Ovary (tissue), 9 donors: ENCODE results near the gene KCNK2. TPM values are rescaled to one million over a fixed set of nuclear protein-coding genes. Genes with fewer than 3 reads are reported as not detected.

Experiments
- DNase-seq, 5 donors: peaks; one replicate each; pipeline ENCODE4 v3.0.0-alpha.2; 2019 to 2020
- H3K27ac ChIP-seq, 2 donors: fragments of 200-600 bp; one replicate each; pipeline versions ENCODE4 v1.5.1 to v1.8.0; 2019 to 2022
- H3K27me3 ChIP-seq: fragments of 200-600 bp; one replicate; pipeline ENCODE4 v1.8.0; 2022
- H3K36me3 ChIP-seq: fragments of 200-600 bp; sonication (generic); one replicate; pipeline ENCODE4 v1.5.1; 2019
- H3K4me1 ChIP-seq: one replicate; pipeline ENCODE4 v1.8.1; 2013; ENCODE audit warnings: mild to moderate bottlenecking, moderate library complexity; ENCODE audit not compliant: insufficient read depth
- H3K4me3 ChIP-seq: fragments of 200-600 bp; sonication (generic); one replicate; pipeline ENCODE4 v1.5.1; 2017
- H3K9me3 ChIP-seq, 2 donors: fragments of 200-600 bp in 1 of 2; sonication (generic) in 1 of 2; one replicate each; pipeline versions ENCODE4 v1.5.1 to v1.8.1; 2013 to 2019; ENCODE audit warnings: mild to moderate bottlenecking in 1 of 2, moderate library complexity in 1 of 2
- CTCF ChIP-seq, 3 donors: fragments of 450-650 bp in 2 of 3; fragments of 200-600 bp in 1 of 3; IDR thresholded peaks; one replicate each; pipeline versions ENCODE4 v1.5.1 to v1.8.0; 2016 to 2022; ENCODE audit warnings: antibody characterized with exemption in 3 of 3, mild to moderate bottlenecking in 1 of 3
- EP300 ChIP-seq: sonication (generic); formaldehyde crosslinking; IDR thresholded peaks from one replicate; pipeline ENCODE4 v1.6.1; 2017; ENCODE audit warnings: antibody characterized with exemption
- POLR2A ChIP-seq: fragments of 450-650 bp; IDR thresholded peaks from one replicate; pipeline ENCODE4 v1.6.1; 2017; ENCODE audit warnings: antibody characterized with exemption, mild to moderate bottlenecking, moderate library complexity
- WGBS, 3 donors: extraction: QIAGEN DNeasy Blood & Tissue Kit in 1 of 3; methylation state at CpG; one replicate each; pipeline versions ENCODE4 v1.1.5 to v1.1.7; 2013 to 2017; 5-methylcytosine and 5-hydroxymethylcytosine counted together
- intact Hi-C, 4 donors: fragments of 100-400 bp; cut with DNase I; formaldehyde crosslinking; loops; one replicate each; pipeline versions ENCODE4 v1.11.0 to v1.15.1; 2022 to 2023
- polyA plus RNA-seq, 2 donors: library from polyadenylated mRNA; stranded (reverse); fragments of 200-250 nt in 1 of 2; fragments of 350-450 nt in 1 of 2; fragmentation: Illumina TruSeq in 1 of 2; extraction: RNeasy Lipid Tissue Mini Kit (QIAGEN cat#74804) in 1 of 2; gene quantifications; one replicate each; pipeline ENCODE4 v1.2.3, GENCODE V29; 2013 to 2014
- total RNA-seq, 7 donors: library from RNA; depleted of rRNA in 2 of 7; stranded (reverse); fragments of >200 nt in 2 of 7; fragmentation: NEBNext Ultra II Directional in 3 of 7; extraction: Animal tissue kit (Norgen Biotek cat#: 25700) in 3 of 7; gene quantifications; one replicate each; pipeline versions ENCODE4 v1.1.0 to v1.2.4, GENCODE V29; 2016 to 2023
- donor health status: DM: no; HTN: no; CAD: no; lungs with moderate emphysema.
- donor health status: DM: no; HTN: no; CAD: no.
- donor health status: Bipolar disorder and iron deficiency.
- donor health status: DM: yes; HTN: yes; CAD: no.
- donor health status: DM: no; HTN: no; CAD: no.
- donor health status: DM: yes; HTN: yes; CAD: no.

KCNK2 gene
- total and polyA plus RNA-seq, 9 donors, result 0.36 to 13.0 (median 1.6) TPM

GRCh38 chr1:215260711-215261110, 178.2 kb downstream of the KCNK2 start:
- H3K27me3 ChIP-seq, result no peaks in the 10 kb centered on the region
- H3K4me3 ChIP-seq, result no peak overlapping the region
- no peaks in the 10 kb centered on the region for H3K4me1 ChIP-seq
- TF ChIP-seq CTCF (IDR thresholded peaks at IDR 0.05), result no peak
- intact Hi-C loops, result no loop called here
- H3K27ac ChIP-seq, result no peak overlapping the region
- DNase-seq, result no peak
- H3K36me3 ChIP-seq, result no peaks in the 10 kb centered on the region
- WGBS, 3 donors, result 75 to 80% (median 76%) methylated on average over 5 of the region's 5 CpGs
- no peaks in the 10 kb centered on the region for H3K9me3 ChIP-seq

GRCh38 chr1:215262106-215262505, 179.6 kb downstream of the KCNK2 start:
- Histone ChIP-seq H3K4me3 (no peak overlapping the region), H3K27me3 (no peaks in the 10 kb centered on the region), H3K4me1 (no peaks in the 10 kb centered on the region), H3K27ac (no peak overlapping the region), H3K9me3 (no peaks in the 10 kb centered on the region), H3K36me3 (no peaks in the 10 kb centered on the region)
- DNase-seq, result no peak
- intact Hi-C loops, result no loop called here
- TF ChIP-seq CTCF (IDR thresholded peaks at IDR 0.05) (no peak), POLR2A (no peak), EP300 (no peak)
- 83 to 88% (median 86%) methylated on average over 1 of the region's 1 CpG for WGBS, 3 donors

- Histone ChIP-seq H3K9me3 (no peaks in the 10 kb centered on the region), H3K4me1 (no peaks in the 10 kb centered on the region), H3K36me3 (no peaks in the 10 kb centered on the region), H3K27ac (no peak overlapping the region), H3K4me3 (no peak overlapping the region), H3K27me3 (no peaks in the 10 kb centered on the region)
- 47 to 69% (median 65%) methylated on average over 1 of the region's 1 CpG for WGBS, 3 donors
- TF ChIP-seq EP300 (no peak), CTCF (IDR thresholded peaks at IDR 0.05) (no peak), POLR2A (no peak)
- no peak for DNase-seq
- intact Hi-C loops, result no loop called here
These were observed 181.1 kb downstream of the KCNK2 start for GRCh38 chr1:215263636-215264035.

GRCh38 chr1:215264649-215265048, 182.1 kb downstream of the KCNK2 start:
- no peak for DNase-seq
- Histone ChIP-seq H3K9me3 (no peaks in the 10 kb centered on the region), H3K36me3 (no peaks in the 10 kb centered on the region), H3K4me3 (no peak overlapping the region), H3K27ac (no peak overlapping the region), H3K27me3 (no peaks in the 10 kb centered on the region), H3K4me1 (no peaks in the 10 kb centered on the region)
- WGBS, 3 donors, result 91 to 94% (median 93%) methylated on average over 3 of the region's 3 CpGs
- intact Hi-C loops, result no loop called here
- no peak for TF ChIP-seq EP300

GRCh38 chr1:215267495-215267894, 185.0 kb downstream of the KCNK2 start:
- TF ChIP-seq CTCF (IDR thresholded peaks at IDR 0.05) (no peak), EP300 (no peak)
- no peaks in the 10 kb centered on the region for H3K27me3 ChIP-seq
- intact Hi-C loops, result no loop called here
- no peaks in the 10 kb centered on the region for H3K36me3 ChIP-seq
- no peak overlapping the region for H3K4me3 ChIP-seq
- no peak for DNase-seq
- H3K4me1 ChIP-seq, result no peaks in the 10 kb centered on the region
- WGBS, 3 donors, result 37 to 53% (median 46%) methylated on average over 1 of the region's 1 CpG
- H3K9me3 ChIP-seq, result no peaks in the 10 kb centered on the region
- no peak overlapping the region for H3K27ac ChIP-seq
